ENCODE measurements around the gene ASCC3. TPM values are rescaled to one million over a fixed set of nuclear protein-coding genes. Genes with fewer than 3 reads are reported as not detected.
A peak's percentile ranks its signal among the peaks of the same experiment; 100 is the strongest.

The ASCC3 gene
- total RNA-seq, 1 donor from 2014 or later: 42.0 TPM

DNA sequence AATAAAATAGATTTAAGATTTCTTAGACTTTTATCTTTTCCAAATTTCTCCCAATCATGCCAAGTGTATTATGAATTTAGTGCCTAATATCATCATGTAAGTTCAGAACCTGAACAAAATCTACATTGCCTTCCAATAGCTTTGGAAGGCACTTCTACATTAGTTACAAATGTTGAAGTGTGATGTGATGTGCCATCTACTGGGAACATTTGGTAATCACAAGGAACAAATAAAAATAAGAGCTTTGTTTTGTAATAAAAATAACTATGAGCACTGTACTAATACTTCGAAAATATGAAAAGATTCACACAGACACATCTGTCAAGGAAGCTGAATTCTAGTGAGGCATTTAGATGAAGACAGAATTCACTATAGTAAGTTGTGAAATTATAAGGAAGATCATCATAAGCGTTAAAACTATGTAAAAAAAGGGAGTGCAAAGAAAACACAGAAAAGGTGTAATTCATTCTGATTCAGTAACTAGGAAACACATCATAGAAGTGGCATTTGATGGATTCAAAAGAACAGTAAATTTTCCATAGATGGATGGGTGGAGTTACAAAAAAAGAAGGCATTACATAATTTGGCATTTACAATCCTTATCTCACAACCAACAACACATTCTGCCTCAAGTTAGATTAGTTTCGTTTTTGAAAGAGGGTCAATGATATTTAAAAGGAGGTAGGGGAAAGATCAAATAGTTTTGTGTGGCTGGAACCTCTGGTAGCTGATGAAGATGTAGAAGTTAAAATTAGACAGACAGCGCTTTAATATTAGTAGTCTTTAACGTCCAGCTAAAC is 161.0 kb downstream of the ASCC3 start:
- TF ChIP-seq, protein P1, sequence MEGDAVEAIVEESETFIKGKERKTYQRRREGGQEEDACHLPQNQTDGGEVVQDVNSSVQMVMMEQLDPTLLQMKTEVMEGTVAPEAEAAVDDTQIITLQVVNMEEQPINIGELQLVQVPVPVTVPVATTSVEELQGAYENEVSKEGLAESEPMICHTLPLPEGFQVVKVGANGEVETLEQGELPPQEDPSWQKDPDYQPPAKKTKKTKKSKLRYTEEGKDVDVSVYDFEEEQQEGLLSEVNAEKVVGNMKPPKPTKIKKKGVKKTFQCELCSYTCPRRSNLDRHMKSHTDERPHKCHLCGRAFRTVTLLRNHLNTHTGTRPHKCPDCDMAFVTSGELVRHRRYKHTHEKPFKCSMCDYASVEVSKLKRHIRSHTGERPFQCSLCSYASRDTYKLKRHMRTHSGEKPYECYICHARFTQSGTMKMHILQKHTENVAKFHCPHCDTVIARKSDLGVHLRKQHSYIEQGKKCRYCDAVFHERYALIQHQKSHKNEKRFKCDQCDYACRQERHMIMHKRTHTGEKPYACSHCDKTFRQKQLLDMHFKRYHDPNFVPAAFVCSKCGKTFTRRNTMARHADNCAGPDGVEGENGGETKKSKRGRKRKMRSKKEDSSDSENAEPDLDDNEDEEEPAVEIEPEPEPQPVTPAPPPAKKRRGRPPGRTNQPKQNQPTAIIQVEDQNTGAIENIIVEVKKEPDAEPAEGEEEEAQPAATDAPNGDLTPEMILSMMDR (IDR thresholded peaks at IDR 0.05): peak; percentile 65
- DNase-seq (ENCODE audit: extremely low spot score, unreplicated experiment): no peak

DNA sequence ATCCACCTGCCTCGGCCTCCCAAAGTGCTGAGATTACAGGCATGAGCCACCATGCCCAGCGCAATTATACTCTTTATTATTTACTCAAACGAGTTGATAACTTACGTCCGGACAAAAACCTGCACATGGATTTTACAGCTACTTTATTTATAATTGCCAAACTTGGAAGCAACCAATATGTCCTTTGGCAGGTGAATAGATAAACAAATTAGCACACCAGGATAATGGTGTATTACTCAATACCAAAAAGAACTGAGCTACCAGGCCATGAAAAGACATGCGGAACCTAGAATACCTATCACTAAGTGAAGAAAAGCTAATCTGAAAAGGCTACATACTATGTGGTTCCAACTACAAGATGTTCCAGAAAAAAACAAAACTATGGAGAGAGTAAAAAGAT is 168.1 kb downstream of the ASCC3 start:
- DNase-seq (ENCODE audit: extremely low spot score, unreplicated experiment): no peak
- TF ChIP-seq, protein P1 (IDR thresholded peaks at IDR 0.05): no peak
- Mint-ChIP-seq H3K36me3 (ENCODE audit: unreplicated experiment) (peaks cover 15% of the 10 kb centered on the region), H3K27me3 (ENCODE audit: unreplicated experiment) (no peaks in the 10 kb centered on the region), H3K4me1 (ENCODE audit: unreplicated experiment) (peaks cover 6% of the 10 kb centered on the region), H3K9me3 (ENCODE audit: unreplicated experiment) (no peaks in the 10 kb centered on the region), H3K27ac (ENCODE audit: unreplicated experiment) (no peak overlapping the region), H3K4me3 (ENCODE audit: unreplicated experiment) (no peak overlapping the region)

More for the DNA sequence above, 161.0 kb downstream of the ASCC3 start:
- Mint-ChIP-seq H3K36me3 (ENCODE audit: unreplicated experiment) (peaks cover 10% of the 10 kb centered on the region), H3K4me1 (ENCODE audit: unreplicated experiment) (peaks cover 9% of the 10 kb centered on the region), H3K9me3 (ENCODE audit: unreplicated experiment) (peaks cover 9% of the 10 kb centered on the region), H3K4me3 (ENCODE audit: unreplicated experiment) (no peak overlapping the region), H3K27ac (ENCODE audit: unreplicated experiment) (no peak overlapping the region), H3K27me3 (ENCODE audit: unreplicated experiment) (no peaks in the 10 kb centered on the region)

GRCh38 chr6:100706491-100706890 is 174.6 kb downstream of the ASCC3 start:
- Mint-ChIP-seq H3K4me1 (ENCODE audit: unreplicated experiment) (peaks cover 6% of the 10 kb centered on the region), H3K27me3 (ENCODE audit: unreplicated experiment) (no peaks in the 10 kb centered on the region), H3K4me3 (ENCODE audit: unreplicated experiment) (no peak overlapping the region), H3K9me3 (ENCODE audit: unreplicated experiment) (peaks cover 8% of the 10 kb centered on the region), H3K36me3 (ENCODE audit: unreplicated experiment) (peaks cover 11% of the 10 kb centered on the region), H3K27ac (ENCODE audit: unreplicated experiment) (no peak overlapping the region)
- no peak for DNase-seq (ENCODE audit: extremely low spot score, unreplicated experiment)
- TF ChIP-seq, protein P1 (IDR thresholded peaks at IDR 0.05): no peak

- no peak for DNase-seq (ENCODE audit: extremely low spot score, unreplicated experiment)
- H3K27me3 Mint-ChIP-seq (ENCODE audit: unreplicated experiment): no peaks in the 10 kb centered on the region
- H3K4me1 Mint-ChIP-seq (ENCODE audit: unreplicated experiment): peaks cover 1% of the 10 kb centered on the region
- TF ChIP-seq, protein P1 (IDR thresholded peaks at IDR 0.05): no peak
- H3K9me3 Mint-ChIP-seq (ENCODE audit: unreplicated experiment): peaks cover 12% of the 10 kb centered on the region
- no peak overlapping the region for H3K27ac Mint-ChIP-seq (ENCODE audit: unreplicated experiment)
- H3K36me3 Mint-ChIP-seq (ENCODE audit: unreplicated experiment): peaks cover 15% of the 10 kb centered on the region
- no peak overlapping the region for H3K4me3 Mint-ChIP-seq (ENCODE audit: unreplicated experiment)
These were observed 176.2 kb downstream of the ASCC3 start for GRCh38 chr6:100704961-100705360.

GRCh38 chr6:100701728-100702127 is 179.4 kb downstream of the ASCC3 start:
- Mint-ChIP-seq H3K36me3 (ENCODE audit: unreplicated experiment) (peaks cover 23% of the 10 kb centered on the region), H3K4me1 (ENCODE audit: unreplicated experiment) (no peaks in the 10 kb centered on the region), H3K27me3 (ENCODE audit: unreplicated experiment) (no peaks in the 10 kb centered on the region), H3K4me3 (ENCODE audit: unreplicated experiment) (no peak overlapping the region), H3K9me3 (ENCODE audit: unreplicated experiment) (peaks cover 20% of the 10 kb centered on the region), H3K27ac (ENCODE audit: unreplicated experiment) (no peak overlapping the region)
- TF ChIP-seq, protein P1 (IDR thresholded peaks at IDR 0.05): no peak
- DNase-seq (ENCODE audit: extremely low spot score, unreplicated experiment): no peak
